Esophagus (tissue), 2 donors: Measurements from ENCODE around the gene SLTM. TPM values are rescaled to one million over a fixed set of nuclear protein-coding genes. Genes with fewer than 3 reads are reported as not detected.
"Not testable (repeated sequence)": the region's sequence is repeated elsewhere in the genome, so short reads cannot be mapped to it uniquely, and the experiment has no call there.

Source experiments
- H3K27ac ChIP-seq, 2 donors: one replicate each; pipeline ENCODE4 v1.5.1; 2013; ENCODE audit warnings: low read depth in 2 of 2, mild to moderate bottlenecking in 2 of 2, inconsistent platforms in 1 of 2, low read length in 1 of 2, moderate library complexity in 1 of 2
- H3K27me3 ChIP-seq, 2 donors: one replicate each; pipeline ENCODE4 v1.6.1; 2013; ENCODE audit warnings: low read length in 2 of 2, control low read depth in 1 of 2, mild to moderate bottlenecking in 1 of 2; ENCODE audit not compliant: insufficient read depth in 2 of 2, control insufficient read depth in 1 of 2
- H3K36me3 ChIP-seq, 2 donors: one replicate each; pipeline ENCODE4 v1.6.1; 2013; ENCODE audit warnings: low read length in 1 of 2; ENCODE audit not compliant: control insufficient read depth in 2 of 2, insufficient read depth in 2 of 2
- H3K4me1 ChIP-seq, 2 donors: one replicate each; pipeline ENCODE4 v1.6.1; 2013; ENCODE audit warnings: low read length in 1 of 2; ENCODE audit not compliant: control insufficient read depth in 2 of 2, insufficient read depth in 2 of 2
- H3K4me3 ChIP-seq, 2 donors: one replicate each; pipeline ENCODE4 v1.5.1; 2013; ENCODE audit warnings: low read length in 2 of 2, mild to moderate bottlenecking in 2 of 2, low read depth in 1 of 2, moderate library complexity in 1 of 2
- H3K9me3 ChIP-seq, 2 donors: one replicate each; pipeline ENCODE4 v1.6.1; 2013; ENCODE audit warnings: mild to moderate bottlenecking in 2 of 2, low read depth in 1 of 2, low read length in 1 of 2, moderate library complexity in 1 of 2; ENCODE audit not compliant: control insufficient read depth in 2 of 2, insufficient read depth in 1 of 2
- WGBS, 2 donors: extraction: QIAGEN DNeasy Blood & Tissue Kit; methylation state at CpG; one replicate each; pipeline ENCODE4 v1.1.7; 2013; 5-methylcytosine and 5-hydroxymethylcytosine counted together
- polyA plus RNA-seq, 2 donors: library from polyadenylated mRNA; stranded (reverse); fragments of 200-250 nt; gene quantifications; one replicate each; pipeline ENCODE4 v1.2.3, GENCODE V29; 2013
- donor health status: healthy with polysubstance abuse.
- donor health status: Bipolar disorder and iron deficiency.

The SLTM gene
- polyA plus RNA-seq, 2 donors: 57.6 to 62.7 TPM

DNA sequence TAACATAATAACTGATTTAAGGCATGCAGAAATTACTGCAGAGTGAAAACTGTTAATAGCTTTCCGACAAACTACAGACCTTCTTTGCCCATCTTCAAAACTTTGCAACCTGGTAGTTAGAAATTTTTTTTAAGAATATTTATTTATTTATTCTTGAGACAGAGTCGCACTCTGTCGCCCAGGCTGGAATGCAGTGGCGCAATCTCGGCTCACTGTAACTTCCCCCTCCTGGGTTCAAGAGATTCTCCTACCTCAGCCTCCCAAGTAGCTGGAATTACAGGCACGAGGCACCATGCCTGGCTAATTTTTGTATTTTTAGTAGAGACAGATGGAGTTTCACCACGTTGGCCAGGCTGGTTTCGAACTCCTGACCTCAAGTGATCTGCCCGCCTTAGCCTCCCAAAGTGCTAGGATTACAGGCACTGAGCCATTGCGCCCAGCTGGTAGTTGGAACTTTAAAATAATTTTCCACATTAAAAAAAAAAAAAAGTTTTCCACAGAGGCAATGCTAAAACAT is 15.8 kb downstream of the SLTM start:
- not testable (repeated sequence) for H3K36me3 ChIP-seq, H3K4me1 ChIP-seq, H3K4me3 ChIP-seq, H3K9me3 ChIP-seq, H3K27me3 ChIP-seq, H3K27ac ChIP-seq
- 92% methylated on average over 10 of the region's 10 CpGs for WGBS, 2 donors

DNA sequence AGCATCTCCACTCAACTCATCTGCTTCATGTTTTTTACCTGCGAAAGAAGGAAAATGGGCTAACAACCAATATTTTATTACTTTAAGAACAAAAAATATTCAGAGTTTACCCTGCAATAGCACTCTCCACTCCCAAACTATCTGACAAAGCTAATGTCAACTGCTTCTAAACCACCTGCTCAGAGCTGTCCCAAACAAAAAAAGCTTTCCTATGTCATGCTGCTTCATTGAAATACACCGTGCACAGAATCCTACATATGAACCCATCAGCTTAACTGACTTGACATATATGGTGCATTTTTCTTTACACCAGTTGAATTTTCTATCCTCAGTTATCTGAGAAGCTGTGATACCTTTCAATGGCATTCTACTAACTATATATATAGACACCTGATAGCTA is 16.5 kb downstream of the SLTM start:
- H3K27ac ChIP-seq: no peak overlapping the region
- whole genome bisulfite sequencing, 2 donors: 97 to 99% methylated on average over 2 of the region's 2 CpGs
- H3K4me3 ChIP-seq: no peak overlapping the region
- H3K27me3 ChIP-seq: no peaks in the 10 kb centered on the region
- H3K36me3 ChIP-seq: peaks cover 0 to 2% of the 10 kb centered on the region in 2 donors
- H3K4me1 ChIP-seq: no peaks in the 10 kb centered on the region
- no peaks in the 10 kb centered on the region for H3K9me3 ChIP-seq

DNA sequence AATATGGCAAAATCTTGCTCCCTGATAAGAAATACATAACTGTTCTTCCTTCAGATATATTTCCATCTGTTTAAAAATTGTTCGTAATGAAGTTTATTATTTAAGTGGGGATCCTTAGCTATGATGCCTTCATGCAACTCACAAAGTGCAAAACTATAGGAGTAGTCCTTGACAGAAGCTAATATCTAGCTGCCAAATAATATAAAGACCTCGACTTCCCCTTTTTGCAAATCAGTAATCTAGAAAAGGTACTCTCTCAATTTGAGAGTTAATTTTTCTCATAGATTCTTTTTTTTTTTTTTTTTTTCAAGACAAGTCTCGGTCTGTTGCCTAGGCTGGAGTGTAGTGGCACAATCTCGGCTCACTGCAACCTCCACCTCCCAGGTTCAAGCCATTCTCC is 23.0 kb downstream of the SLTM start:
- Histone ChIP-seq H3K36me3 (peaks cover 0 to 2% of the 10 kb centered on the region in 2 donors), H3K27me3 (no peaks in the 10 kb centered on the region), H3K9me3 (no peaks in the 10 kb centered on the region), H3K4me1 (no peaks in the 10 kb centered on the region), H3K27ac (no peak overlapping the region), H3K4me3 (no peak overlapping the region)
- 92 to 95% methylated on average over 4 of the region's 4 CpGs for WGBS, 2 donors

- H3K36me3 ChIP-seq: peaks cover 0 to 2% of the 10 kb centered on the region in 2 donors
- no peaks in the 10 kb centered on the region for H3K9me3 ChIP-seq
- no peak overlapping the region for H3K4me3 ChIP-seq
- H3K4me1 ChIP-seq: no peaks in the 10 kb centered on the region
- 96 to 100% methylated on average over 1 of the region's 1 CpG for WGBS, 2 donors
- H3K27me3 ChIP-seq: no peaks in the 10 kb centered on the region
- H3K27ac ChIP-seq: no peak overlapping the region
Observed at GRCh38 chr15:58909616-58910015, 23.9 kb downstream of the SLTM start.

DNA sequence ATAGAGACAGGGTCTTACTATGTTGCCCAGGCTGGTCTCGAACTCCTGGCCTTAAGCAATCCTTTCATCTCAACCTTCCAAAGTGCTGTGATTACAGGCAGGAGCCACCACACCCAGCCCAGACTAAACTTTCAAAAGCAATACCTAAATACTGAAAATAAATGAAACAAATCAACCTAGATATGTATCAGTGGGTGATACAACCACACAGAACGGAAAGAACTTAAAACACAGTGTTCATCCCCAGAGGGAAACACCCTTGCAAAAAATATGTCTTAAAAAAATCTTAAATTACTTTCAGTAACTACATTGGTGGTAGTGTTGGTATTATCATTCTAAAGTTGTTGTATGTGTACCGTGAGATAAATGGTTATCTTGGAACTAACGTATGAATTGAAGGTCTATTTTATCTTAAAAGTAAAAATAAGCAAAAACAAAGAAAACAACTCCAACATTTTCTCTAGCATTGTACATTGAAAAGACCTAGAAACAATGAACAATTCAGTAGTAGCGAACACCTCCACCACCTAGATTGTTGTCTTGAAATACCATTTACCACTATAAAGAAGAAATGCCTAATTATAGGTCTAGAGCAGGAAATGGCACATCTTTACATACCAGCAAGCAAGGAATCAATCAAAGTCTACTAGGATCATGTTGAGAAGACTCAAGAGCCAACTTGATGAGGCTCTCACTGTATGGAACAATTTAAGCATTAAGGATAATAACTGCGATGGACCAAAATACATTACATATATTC is 24.7 kb downstream of the SLTM start:
- no peaks in the 10 kb centered on the region for H3K27me3 ChIP-seq
- no peaks in the 10 kb centered on the region for H3K36me3 ChIP-seq
- H3K9me3 ChIP-seq: no peaks in the 10 kb centered on the region
- H3K27ac ChIP-seq: no peak overlapping the region
- H3K4me3 ChIP-seq: no peak overlapping the region
- H3K4me1 ChIP-seq: no peaks in the 10 kb centered on the region
- 90 to 93% methylated on average over 6 of the region's 6 CpGs for WGBS, 2 donors

GRCh38 chr15:58900631-58901030 is 32.8 kb downstream of the SLTM start:
- no peaks in the 10 kb centered on the region for H3K4me1 ChIP-seq
- H3K4me3 ChIP-seq: no peak overlapping the region
- peaks cover 0 to 9% of the 10 kb centered on the region in 2 donors for H3K36me3 ChIP-seq
- H3K27ac ChIP-seq: no peak overlapping the region
- 84 to 85% methylated on average over 3 of the region's 3 CpGs for WGBS, 2 donors
- H3K9me3 ChIP-seq: no peaks in the 10 kb centered on the region
- no peaks in the 10 kb centered on the region for H3K27me3 ChIP-seq

- WGBS, 2 donors: 85 to 86% methylated on average over 1 of the region's 1 CpG
- Histone ChIP-seq H3K27ac (no peak overlapping the region), H3K9me3 (no peaks in the 10 kb centered on the region), H3K4me3 (no peak overlapping the region), H3K27me3 (no peaks in the 10 kb centered on the region), H3K36me3 (peaks cover 0 to 9% of the 10 kb centered on the region in 2 donors), H3K4me1 (no peaks in the 10 kb centered on the region)
Observed at GRCh38 chr15:58898150-58898680, 35.3 kb downstream of the SLTM start.

- H3K36me3 ChIP-seq: peaks cover 21 to 22% of the 10 kb centered on the region in 2 donors
- H3K27ac ChIP-seq: no peak overlapping the region
- WGBS, 2 donors: 83 to 89% methylated on average over 7 of the region's 7 CpGs
- no peaks in the 10 kb centered on the region for H3K9me3 ChIP-seq
- H3K27me3 ChIP-seq: no peaks in the 10 kb centered on the region
- H3K4me1 ChIP-seq: no peaks in the 10 kb centered on the region
- H3K4me3 ChIP-seq: no peak overlapping the region
Observed at GRCh38 chr15:58889363-58889762, 44.1 kb downstream of the SLTM start.

DNA sequence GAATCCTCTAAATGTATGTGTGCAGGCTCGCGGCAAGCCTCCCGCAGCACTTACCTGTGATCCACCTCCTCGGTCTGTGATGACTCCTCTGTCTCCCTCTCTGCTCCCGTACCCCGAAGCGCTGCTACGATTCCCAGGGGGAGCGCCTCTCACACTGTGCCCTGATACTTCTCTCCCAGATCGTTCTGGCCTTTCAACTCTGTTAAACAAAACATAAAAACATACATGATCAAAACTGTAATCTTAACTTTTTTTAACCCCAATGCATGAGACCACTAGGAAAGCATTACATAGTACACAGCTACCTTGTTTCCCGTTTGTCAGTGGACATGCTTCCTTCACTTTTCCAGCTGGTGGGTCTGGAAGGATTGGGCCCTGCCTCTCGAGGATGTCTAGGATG is 46.6 kb downstream of the SLTM start:
- Histone ChIP-seq H3K27ac (no peak overlapping the region), H3K4me1 (no peaks in the 10 kb centered on the region), H3K4me3 (no peak overlapping the region), H3K36me3 (peaks cover 19 to 28% of the 10 kb centered on the region in 2 donors), H3K27me3 (no peaks in the 10 kb centered on the region), H3K9me3 (no peaks in the 10 kb centered on the region)
- 94 to 96% methylated on average over 12 of the region's 12 CpGs for WGBS, 2 donors

DNA sequence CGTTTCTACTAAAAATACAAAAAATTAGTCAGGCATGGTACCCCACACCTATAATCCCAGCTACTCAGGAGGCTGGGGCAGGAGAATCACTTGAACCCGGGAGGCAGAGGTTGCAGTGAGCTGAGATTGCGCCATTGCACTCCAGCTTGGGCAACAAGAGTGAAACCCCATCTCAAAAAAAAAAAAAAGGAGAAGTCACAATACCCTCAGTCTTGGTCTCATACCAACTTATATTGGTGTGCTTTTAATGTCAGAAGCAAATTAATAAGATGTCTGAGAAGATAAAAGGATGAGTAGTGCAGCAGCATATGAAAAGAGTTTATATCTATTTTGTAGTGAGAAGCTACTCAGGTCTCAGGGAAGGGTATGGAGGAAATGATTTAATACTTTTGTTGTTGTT is 49.6 kb downstream of the SLTM start:
- H3K27ac ChIP-seq, H3K9me3 ChIP-seq, H3K4me1 ChIP-seq, H3K27me3 ChIP-seq, H3K4me3 ChIP-seq: not testable (repeated sequence)
- 87 to 93% methylated on average over 3 of the region's 3 CpGs for WGBS, 2 donors
- H3K36me3 ChIP-seq: peaks cover 21 to 28% of the 10 kb centered on the region in 2 donors
